DMS79 treated with DMSO at 0.1 percent for 48 hours (cell line): Measurements from ENCODE around the gene RSPH6A.
"Not testable (repeated sequence)": the region's sequence is repeated elsewhere in the genome, so short reads cannot be mapped to it uniquely, and the experiment has no call there.

Experiments used
- DNase-seq: peaks from one replicate; lab custom pipeline; 2025; lab: John Stamatoyannopoulos, UW

RSPH6A gene

DNA sequence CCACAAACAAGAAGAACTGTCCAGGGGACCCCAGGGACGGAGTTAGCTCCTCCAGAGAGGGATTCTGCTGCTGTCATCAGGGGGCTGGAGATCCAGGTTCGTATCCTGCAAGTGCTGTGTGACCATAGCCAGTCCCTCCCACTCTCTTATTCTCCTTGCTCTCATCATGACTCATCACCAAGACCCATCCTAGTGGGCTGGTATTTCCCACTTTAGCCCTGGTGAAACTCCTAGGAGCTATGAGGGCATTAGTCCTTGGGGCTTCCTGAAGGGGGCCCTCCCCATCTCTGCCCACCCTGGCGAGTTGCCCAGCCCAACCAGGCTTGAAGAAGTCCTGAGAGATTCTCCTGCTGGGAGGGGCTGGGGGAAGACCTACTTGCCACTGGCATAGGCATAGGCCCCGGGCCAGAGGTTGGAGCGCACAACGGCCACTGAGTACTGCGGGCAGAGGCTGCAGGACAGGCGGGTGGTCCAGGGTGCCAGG, 15.0 kb downstream of the RSPH6A start:
- DNase-seq: peak; percentile 24

DNA sequence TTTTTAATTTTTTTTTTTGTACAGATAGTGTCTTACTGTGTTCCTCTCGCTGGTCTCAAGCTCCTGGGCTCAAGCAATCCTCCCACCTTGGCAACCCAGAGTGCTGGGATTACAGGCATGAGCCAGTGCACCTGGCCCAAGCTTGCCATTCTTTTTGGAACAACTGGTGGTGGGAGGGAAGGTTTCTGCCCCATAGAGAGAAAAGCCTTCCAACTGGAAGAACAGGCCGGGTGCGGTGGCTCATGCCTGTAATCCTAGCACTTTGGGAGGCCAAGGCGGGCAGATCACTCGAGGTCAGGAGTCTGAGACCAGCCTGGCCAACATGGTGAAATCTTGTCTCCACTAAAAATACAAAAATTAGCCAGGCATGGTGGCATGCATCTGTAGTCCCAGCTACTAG, 15.6 kb downstream of the RSPH6A start:
- not testable (repeated sequence) for DNase-seq

DNA sequence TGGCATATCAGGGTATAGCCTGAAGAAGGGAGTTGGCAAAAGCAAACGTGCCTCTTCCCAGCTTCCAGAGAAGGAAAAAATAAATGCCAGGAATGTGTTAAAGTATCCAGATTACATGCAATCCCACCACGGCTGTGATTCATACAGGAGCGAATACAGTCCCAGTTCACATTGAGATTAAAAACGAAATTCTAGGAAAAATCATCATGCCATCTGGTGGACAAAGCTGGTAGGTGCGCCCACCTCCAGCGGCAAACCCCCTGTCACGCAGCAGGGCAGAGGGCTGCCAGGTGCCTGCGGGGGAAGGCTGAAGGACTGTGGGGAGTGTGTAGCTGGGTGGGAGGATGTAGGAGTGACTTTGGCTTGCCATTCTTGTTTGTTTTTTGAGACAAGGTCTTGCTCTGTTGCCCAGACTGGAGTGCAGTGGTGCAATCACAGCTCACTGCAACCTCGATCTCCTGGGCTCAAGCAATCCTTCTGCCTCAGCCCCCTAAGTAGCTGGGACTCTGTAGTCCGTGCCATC, 16.1 kb downstream of the RSPH6A start:
- peak; percentile 86 for DNase-seq

DNA sequence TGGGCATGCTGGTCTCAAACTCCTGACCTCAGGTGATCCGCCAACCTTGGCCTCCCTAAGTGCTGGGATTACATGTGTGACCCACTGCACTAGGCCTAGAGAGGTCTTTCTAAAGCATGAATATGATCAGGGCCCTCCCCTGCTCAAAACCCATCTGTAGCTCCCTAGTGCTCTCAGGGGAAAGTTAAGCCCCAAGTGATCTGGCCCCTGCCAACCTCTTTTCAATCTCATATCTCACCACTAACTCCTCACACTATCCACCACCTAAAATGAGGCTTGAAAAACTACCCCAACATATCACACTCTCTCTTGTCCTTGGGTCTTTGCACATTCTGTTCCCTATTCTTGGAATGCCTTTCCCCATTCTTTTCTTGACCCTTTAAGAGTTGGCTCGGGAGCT, 20.5 kb downstream of the RSPH6A start:
- DNase-seq: no peak

DNA sequence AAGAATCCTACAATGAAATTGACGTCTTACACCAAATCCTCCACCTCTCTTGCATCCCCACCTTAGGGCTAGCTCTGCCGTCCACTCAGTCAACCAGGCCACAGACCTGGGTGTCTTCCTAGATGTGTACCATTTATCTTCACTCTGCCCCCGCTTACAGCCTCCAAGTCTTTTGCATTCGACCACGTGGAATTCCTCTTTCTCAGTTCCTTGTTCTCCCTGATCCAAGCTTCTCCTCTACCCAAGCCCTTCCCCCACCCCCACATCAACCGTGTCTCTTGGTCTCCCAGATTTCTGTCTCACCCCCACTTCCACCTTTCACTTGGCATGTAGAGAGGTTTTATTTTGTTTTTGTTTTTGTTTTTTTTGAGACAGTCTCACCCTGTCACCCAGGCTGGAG, 21.2 kb downstream of the RSPH6A start:
- DNase-seq: no peak

DNA sequence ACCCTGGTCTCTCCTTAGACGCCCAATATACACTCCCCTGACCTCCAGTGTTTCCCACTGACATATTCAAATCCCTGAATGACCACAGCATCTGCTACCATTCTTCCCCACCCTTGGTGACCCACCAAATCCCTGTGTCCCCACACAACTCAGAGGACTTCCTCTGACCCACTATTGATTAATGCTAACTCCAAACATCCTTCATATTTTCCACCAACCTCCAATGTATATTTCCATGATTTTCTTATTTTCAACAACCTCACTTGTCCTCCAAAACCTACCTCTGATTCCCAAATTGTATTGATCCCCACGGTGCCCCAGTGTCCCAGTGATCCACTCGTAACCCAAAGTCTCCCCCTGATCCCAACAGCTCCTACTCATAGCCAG, 21.9 kb downstream of the RSPH6A start:
- DNase-seq: no peak

DNA sequence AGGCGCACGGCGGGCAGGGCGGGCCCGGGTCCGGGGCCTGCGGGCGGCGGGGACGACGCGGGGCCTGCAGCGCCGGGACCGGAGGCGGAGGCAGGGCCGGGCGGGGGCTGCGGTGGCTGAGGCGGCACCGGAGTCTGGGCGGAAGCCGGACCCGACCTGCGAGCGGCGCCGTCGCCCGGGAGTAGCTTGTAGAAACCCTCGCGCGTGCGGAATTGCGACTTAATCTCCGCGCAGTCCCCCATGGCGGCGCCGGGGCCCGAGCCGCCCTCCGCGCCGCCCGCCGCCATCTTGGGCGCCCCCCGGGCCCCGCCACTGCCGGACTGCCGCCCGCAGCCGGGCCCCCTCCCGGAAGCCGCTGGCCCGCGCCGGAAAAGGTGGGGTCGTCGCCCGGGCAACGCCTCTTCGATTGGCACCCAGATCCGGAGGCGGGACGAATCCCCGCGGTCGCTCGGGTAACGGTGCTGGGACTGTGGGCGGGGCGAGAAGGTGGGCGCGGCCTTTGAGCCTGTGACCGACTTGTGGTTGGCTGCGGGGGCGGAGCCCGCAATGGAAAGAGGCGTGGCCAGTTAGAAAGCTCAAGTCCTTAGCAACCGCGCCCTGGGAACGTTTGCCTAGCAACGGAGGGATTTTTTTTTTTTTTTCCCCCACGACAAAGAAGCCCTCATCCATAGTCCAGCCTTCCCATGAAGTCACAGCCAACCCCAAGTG, 22.5 kb downstream of the RSPH6A start, which contains the start of gene DMWD:
Gene DMWD (minus strand): TSS at position 376 of the 708 bp plus-strand sequence. CDS start 89 bp downstream, at position 287.
- peak; percentile 97 for DNase-seq

DNA sequence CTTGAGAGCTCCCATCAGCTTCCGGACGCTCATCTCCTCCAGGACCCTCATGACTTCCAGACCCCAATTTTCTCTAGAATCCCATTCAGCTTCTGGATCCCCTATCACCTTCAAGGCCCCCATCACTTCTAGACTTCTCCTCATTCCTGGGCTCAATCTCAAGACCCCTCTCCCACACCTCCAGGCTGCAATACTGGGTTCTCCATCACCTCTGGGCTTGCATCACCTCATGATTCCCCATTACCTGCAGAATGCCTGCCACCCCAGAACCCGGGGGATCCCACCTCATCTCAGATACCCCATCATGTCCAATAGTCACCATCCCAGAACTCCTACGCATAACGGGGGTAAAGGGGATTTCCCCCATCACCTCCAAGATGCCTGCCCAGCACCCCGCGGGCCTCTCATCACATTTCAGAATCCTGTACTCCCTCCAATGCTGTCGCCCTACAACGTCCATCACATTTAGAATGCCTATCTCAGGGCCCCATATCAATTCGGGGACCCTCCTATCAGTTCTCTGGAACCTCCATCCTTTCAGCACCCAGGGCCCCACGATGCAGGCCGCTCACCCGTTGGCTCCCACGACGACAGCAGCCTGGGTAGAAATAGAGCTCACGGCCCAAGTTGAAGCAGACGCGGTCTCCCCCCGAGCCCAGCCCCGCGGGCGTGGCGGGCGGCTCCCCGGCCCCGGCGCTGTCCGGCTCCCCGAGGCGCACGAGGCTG, 23.2 kb downstream of the RSPH6A start:
- DNase-seq: no peak

DNA sequence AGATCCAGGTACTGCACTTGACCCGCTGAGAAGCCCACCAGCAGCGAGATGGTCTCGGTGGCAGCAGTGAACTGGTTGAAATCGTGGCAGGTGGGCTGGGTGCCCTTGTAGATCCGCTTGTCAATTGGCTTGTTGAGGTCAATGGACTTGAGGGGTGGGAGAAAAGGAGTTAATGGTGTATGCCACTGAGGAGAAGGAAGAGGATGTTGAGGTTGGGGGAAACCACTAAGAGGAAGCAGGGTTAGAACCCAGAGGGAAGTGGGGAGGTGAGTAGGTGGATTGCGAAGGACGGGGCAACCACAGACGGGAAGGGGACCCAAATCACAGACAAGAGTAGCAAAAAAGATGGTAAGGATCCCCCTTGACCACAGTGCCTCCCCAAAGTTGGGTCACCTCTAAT, 24.2 kb downstream of the RSPH6A start:
- DNase-seq: no peak

DNA sequence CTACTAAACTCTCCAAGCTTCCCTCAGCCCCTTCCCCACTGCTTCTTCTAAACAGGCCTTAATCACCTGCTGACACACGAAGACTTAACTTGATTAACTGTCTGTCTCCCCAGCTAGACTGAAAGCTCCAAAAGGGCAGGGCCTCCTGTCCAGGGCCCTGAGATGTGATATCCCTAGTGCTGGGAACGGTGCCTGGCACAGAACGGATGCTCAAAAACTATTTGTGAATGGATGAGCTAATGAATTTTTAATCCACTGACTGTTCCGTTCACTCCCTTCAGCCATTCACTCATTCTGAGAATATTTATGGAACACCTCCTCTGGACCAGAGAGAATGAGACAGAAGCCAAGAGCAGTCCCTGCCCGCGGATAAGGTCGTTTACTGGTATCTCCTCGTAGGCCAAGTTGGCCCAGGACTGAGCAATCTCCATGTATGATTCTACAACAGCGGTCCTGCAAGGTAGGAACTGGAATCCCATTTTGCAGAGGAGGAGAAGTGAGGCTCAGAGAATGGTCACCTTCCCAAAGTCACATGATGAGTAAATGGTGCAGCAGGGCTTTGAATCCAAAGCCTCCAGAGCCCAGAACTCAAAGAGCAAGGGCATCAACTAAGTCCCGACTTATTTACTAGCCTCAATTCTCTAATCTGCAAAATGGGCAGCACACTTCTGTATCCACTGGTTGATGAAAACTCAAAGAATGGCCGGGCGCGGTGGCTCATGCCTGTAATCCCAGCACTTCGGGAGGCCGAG, 25.9 kb downstream of the RSPH6A start:
- DNase-seq: no peak

DNA sequence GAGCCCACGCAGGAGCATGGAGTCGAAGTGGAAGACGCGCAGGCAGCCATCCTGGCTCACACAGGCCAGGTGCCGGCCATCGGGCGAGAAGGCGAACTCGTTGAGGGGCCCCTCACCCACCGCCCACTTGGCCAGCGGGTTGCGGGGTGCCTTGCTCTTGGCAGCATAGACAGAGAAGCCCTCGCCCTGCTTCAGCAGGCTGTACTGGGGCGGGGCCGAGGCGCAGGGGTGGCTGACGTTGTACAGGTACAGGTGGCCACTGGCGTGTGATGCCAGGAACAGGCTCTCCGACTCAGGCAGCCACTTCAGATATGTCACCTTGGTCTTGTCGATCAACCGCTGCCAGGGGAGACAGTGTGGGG, 28.6 kb downstream of the RSPH6A start:
- DNase-seq: no peak

DNA sequence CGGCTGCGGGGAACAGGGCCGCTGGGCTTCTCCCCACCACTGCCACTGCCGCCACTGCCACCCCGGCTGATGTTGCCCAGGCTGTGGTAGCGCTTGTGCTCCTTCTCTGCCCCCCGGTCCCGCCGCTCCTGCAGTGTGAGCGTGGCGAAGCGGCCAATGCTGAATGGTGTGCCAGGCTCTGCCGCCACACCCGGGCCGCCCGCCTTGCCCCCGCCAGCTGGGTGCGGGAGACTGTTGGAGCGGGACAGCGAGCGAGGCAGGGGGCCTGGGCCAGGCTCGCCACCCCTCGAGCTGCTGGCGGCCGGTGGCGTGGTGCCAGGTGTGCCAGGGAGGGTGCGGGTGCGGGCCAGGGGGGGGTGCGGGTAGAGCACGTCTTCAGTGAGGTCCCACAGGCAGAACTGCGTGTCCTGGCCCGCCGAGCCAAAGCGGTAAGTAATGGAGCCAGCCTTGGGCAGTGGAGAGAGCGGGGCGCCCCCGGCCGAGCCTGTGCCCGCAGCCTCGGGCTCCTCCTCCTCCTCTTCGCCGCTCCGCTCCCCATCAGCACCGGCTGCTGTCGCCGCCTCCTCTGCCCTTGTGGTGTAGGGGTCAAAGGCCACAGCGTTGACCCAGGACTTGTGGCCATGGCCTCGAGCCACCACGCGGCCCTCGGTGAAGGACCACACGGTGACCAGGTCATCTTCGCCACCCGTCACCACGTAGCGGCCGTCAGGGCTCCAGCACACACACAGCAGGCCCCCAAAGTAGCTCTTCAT, 29.2 kb downstream of the RSPH6A start:
- no peak for DNase-seq

DNA sequence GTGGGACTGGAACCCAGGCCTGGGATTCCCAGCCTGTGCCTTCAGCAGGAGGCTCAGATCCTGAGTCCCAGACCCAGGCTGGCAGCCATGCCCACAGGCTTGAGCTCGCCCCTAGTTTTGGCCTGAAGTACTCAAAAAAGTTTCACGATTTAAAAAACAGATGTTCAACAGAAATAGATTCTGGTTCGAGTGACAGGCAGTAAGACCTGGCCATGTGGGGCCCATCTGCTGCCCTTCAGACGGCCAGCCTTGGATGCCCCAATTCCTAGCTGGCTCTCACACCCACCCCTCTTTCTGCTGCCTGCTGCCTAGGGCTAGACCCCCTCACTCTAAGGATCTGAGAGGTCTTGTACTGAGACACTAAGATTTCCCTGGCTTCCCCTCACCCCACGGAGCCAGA, 30.0 kb downstream of the RSPH6A start:
- DNase-seq: no peak

DNA sequence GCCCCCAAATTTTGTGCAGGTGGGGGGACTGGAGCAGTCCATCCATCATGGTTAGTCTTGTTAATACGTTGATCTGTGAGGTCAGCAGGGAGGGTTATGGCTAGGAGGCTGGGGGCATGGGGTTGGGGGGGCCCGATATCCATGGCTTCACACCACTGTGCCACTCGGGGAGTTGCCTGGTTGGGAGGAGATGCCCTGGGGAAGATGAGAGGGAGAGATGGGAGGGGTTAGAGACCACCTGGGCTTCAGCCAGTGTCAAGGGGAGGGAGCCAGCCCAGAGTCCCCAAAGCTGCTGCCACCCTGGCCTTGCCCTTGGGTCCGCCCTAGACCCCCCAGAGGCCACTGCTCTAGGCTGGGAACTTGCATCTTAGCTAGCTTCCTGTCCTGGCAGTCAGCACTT, 31.0 kb downstream of the RSPH6A start:
- no peak for DNase-seq

DNA sequence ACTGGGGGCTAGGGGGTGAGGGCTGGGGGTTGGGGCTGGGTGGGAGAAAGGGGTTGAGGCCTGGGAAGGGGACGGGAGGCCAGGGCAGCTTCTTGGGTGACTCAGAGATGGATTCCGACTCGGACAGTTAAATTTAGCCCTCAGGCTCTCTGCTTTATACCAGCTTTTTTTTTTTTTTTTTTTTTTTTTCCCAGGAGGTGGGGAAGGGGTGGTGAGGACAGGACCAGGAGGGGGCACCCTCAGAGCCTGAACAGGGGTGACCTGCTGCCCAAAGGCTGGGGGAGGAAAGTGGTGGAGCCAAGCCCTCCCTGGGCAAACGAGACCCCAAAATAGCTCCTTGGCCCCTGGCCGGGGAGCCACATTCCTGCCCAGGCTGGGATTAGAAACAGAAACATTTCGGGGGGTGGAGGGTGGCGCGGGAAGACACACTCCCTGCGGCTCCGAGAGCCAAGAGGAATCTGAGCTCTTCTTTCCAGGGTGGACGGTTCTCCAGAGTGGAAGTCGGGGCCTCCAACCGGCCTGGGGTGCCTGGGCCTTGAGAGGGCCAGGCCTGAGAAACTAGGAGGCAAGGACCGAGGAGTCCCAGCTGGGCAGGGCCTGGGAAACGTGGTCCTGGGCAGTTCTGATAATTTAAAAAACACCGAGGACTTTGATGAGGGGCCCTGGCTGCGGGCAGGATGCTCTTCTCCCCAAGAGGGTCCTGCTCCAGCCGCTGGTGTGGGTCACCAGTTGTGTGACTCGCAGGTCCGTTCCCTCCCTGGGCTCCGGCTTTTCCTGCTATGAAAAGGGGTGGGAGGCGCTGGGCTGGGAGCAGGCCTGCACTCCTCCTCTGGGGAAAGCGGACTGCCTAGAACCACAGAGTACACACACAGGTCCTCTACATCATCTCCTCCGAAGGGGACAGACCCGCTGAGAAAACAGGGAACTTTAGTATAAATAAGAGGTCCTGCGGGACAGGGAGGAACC, 32.0 kb downstream of the RSPH6A start:
- no peak for DNase-seq

DNA sequence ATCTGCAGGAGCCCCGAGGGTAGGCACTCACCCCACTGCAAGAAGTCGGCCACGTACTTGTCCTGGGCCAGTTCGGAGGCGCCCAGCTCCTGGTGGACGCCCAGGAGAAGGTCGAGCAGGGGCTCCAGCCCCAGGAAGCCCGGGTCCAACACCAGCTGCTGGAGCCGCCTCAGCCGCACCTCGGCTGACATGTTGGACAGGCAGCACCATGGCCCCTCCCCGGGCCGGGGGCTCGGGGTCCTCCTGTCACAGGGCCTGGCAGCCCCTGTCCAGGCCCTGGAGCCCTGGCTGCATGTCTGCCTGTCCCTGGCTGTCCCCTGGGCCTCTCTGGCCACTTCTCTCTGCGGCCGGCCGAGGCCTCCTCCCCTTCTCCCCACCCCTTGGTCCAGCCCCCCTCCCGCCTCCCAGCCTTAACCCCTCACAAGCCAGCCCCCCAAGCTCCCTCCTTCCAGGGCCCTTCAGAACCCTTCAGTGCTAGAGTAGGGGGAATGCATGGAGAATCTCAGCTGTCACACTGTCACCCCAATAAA, 32.9 kb downstream of the RSPH6A start, which contains the start of gene DMPK:
Gene DMPK (minus strand): TSS at position 329 of the 530 bp plus-strand sequence. CDS start 138 bp downstream, at position 191.
- no peak for DNase-seq

DNA sequence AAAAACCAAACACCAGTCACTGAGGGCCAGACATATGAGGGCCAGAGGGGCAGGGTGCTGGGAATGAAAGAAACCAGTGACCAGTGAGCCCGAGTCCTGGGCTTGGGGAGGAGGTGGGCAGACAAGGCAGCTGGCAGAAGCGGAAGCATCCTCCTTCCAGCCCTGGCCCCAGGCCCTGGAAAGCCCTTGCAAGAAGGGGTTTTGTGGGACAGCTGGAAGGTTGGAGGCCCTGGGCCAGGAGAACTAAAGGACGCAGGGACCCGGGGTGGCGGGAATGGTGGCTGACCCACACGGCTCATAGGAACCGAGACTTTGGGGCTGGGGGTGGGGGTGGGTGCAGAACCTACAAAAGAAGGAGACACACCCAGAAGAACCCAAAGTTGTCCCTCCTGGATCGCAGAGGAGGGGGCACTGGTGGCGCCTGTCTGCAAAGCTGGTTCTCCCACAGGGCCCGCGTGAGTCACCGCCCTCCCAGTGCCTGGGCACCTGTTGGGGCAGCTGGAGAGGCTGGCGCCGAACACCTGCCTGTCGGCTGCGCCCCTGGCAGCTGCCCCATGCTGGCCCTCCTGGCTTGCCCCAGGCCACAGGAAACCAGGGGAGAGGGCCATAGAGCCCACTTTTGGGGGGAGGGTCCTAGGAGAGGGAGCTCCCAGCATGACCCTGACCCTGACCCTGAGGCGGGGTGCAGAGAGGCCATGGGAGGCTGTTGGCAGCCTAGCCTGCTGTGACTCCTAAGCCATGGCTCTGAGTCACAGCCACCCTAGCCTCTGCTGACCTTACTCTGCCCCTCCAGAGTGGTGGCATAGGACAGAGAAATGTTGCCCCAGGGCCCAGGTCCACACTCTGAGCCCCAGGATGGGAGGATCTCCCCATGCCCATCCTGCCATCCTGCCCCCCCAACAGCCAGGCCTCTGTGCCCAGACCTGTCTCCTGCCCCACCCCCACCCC, 33.6 kb downstream of the RSPH6A start:
- DNase-seq: peak; percentile 74

DNA sequence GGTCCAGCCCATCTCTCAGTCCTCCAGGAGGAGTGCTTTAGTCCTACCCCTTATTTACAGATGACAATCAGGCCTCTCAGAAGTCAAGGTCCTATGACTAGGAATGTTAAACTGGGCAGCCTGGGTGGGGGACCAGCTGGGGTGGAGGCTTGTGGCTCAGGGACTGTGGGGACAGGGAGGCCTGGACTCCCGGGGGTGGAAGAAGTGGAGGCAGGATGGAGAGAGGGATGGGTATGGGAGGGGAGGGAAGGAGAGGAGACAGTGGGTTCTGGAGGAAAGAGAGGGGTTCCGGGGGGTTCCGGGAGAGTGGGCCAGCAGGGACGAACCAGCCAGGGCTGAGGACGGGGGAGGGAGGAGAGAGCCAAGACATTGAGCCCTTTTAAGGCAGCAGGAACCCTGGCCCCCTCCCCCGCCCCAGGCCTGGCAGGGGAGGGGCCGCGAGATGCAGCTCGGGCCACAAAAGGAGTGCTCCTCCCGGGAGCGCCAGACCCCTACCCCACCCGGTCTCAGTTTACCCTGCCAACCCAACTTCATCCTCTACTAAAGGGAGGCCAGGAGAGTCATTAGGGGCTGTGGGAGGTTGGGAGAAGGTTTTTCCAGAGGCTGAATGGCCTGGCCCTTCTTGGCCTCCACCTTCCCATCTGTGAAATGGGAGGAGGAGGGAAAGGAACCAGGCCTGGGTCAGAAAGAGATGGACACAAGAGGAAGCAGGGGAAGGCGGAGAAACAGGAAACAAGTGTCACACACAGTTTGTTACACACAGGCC, 34.5 kb downstream of the RSPH6A start:
- DNase-seq: no peak

DNA sequence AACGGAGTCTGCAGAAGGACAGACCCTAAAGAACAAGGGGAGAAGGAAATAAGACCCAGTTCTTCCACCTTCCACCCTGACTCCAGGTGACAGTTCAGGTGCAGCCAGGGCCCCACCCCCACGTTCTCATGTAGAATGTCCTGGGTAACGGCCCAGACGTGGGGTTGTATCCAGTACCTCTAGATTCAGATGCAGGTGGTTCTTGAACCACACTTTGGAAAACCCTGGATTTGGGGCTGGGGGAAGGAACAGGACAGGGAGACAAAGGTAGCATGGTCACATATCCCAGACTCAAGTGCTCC, 35.0 kb downstream of the RSPH6A start:
- DNase-seq: peak; percentile 36
